Peyer's patch (tissue), 4 donors: Measurements from ENCODE around the gene TBCC.

ENCODE experiments used
- POLR2A ChIP-seq, 2 donors: fragments of 450-650 bp; IDR thresholded peaks; one replicate each; pipeline ENCODE4 v1.5.1; 2017; ENCODE audit warnings: antibody characterized with exemption in 2 of 2, mild to moderate bottlenecking in 2 of 2, moderate library complexity in 2 of 2
- TF ChIP-seq, protein P1 (sequence below), 6 experiments: fragments of 450-650 bp in 4 of 6; fragments of 200-600 bp in 2 of 6; sonication (generic) in 1 of 6; IDR thresholded peaks; one replicate each; pipeline ENCODE4 v1.5.1; 2017 to 2019; ENCODE audit warnings: antibody characterized with exemption in 6 of 6, mild to moderate bottlenecking in 3 of 6, moderate library complexity in 1 of 6

GRCh38 chr6:42720739-42721138 is 25.2 kb downstream of the TBCC start:
- TF ChIP-seq POLR2A (IDR thresholded peaks at IDR 0.05) = no peak
- TF ChIP-seq, protein P1, sequence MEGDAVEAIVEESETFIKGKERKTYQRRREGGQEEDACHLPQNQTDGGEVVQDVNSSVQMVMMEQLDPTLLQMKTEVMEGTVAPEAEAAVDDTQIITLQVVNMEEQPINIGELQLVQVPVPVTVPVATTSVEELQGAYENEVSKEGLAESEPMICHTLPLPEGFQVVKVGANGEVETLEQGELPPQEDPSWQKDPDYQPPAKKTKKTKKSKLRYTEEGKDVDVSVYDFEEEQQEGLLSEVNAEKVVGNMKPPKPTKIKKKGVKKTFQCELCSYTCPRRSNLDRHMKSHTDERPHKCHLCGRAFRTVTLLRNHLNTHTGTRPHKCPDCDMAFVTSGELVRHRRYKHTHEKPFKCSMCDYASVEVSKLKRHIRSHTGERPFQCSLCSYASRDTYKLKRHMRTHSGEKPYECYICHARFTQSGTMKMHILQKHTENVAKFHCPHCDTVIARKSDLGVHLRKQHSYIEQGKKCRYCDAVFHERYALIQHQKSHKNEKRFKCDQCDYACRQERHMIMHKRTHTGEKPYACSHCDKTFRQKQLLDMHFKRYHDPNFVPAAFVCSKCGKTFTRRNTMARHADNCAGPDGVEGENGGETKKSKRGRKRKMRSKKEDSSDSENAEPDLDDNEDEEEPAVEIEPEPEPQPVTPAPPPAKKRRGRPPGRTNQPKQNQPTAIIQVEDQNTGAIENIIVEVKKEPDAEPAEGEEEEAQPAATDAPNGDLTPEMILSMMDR (IDR thresholded peaks at IDR 0.05) = no peak
